NCI-H748 (cell line): Measurements from ENCODE around the gene POU2F1.

Experiments
- DNase-seq: peaks from one replicate; lab custom pipeline; 2025; ENCODE audit not compliant: unreplicated experiment; lab: John Stamatoyannopoulos, UW

The POU2F1 gene

DNA sequence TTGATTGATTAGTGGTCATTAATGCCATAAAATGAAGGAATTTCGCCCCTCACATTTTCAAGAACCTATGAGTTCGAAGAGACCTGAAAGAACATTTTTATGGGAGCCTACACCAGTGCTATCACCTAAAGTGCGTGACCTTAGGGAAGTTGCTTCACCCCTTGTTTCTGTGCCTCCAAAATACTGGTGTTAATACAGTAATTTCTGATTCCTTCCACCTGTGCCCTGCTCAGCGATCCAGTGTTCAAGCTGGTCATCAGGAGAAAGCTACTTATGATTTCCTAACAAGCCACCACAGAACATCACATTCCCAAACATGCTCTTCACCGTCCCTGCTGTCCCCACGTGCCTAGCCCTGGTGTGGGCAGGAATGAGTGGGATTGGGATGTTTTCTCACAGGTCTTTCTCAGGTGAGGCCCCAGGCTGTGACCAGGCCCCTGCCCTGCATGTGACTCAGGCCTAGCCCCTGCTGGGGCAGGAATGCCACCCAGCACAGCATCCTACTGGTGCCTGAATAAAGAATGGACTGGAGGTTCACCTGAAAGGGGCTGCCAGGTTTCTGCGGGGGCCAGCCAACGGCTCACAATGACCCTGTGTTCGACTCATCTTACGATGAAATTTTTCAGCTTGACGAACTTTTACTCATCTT lies 237.4 kb downstream of the POU2F1 start:
- no peak for DNase-seq

GRCh38 chr1:167460836-167461235 lies 240.2 kb downstream of the POU2F1 start:
- DNase-seq: no peak

- no peak for DNase-seq
These were observed 241.7 kb downstream of the POU2F1 start for GRCh38 chr1:167462341-167462740.

DNA sequence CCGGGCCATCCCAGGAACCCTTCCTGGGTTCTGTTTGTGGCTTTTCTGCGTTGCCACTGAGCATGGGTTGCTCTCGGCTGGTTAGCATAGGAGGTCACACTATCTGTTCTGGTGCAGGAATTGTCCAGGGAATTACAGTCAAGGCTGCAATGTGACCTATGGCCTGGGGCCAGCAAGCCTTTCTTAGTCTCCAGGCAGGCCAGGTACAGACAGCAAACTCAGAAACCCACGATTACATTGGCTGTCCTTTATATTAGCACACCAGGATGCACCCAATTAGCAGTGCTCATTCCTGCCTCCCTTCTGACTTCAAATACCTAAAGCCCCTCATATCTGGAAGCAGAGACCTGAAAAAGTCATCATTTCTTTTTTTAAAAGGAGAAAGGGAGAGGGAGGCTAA lies 242.4 kb downstream of the POU2F1 start:
- DNase-seq: no peak

DNA sequence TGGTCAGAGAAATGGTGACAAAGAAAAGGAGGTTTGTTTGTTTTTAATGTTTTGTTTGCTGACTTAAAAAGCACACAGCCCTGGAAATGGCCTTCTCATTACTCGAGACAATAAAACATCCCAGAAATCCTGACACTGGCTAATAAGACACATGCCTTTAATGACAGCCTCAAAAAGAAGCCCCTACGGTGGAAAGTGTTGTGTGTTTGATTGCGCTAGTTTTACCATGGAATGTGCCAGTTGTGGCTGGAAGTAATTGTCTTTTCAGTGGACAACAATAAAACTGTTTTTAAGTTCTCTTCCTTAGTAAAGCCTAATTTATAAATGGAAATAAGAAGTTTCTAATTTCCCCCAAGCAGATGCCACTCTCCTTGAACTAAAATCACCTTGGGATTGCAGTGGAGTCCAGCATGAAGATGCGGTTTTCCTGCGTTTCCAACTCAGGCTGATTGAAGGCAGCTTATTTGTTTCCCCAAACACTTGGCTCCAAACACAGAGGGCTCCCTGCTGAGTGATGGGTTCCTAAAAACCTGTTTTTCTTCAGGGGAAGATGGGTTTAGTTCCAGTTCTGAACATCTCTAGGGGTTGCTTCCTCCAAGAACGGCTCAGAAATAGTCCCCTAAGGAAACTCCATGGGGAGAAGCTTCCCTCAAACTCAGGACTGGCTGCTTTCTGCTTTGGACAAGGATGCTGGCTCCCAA lies 243.3 kb downstream of the POU2F1 start:
- DNase-seq: no peak

DNA sequence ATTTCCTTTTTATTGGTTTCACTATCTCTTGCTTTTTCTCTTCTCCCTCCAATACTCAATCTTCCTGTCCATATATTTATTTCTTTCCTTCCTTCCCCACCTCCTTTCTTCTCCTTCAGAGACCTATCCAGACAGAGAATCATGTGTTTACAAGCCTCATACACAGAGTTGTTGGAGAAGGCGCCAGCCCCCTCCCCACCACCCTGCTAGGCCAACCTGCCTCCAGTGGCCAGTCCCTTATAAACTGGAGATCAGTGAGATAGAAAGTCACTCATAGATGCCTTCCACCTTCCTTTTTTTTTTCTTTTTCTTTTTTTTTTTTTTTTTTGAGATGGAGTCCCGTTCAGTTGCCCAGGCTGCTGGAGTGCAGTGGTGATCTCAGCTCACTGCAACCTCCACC lies 244.3 kb downstream of the POU2F1 start:
- DNase-seq: no peak

- DNase-seq: no peak
These were observed 245.1 kb downstream of the POU2F1 start for GRCh38 chr1:167465743-167466142.

DNA sequence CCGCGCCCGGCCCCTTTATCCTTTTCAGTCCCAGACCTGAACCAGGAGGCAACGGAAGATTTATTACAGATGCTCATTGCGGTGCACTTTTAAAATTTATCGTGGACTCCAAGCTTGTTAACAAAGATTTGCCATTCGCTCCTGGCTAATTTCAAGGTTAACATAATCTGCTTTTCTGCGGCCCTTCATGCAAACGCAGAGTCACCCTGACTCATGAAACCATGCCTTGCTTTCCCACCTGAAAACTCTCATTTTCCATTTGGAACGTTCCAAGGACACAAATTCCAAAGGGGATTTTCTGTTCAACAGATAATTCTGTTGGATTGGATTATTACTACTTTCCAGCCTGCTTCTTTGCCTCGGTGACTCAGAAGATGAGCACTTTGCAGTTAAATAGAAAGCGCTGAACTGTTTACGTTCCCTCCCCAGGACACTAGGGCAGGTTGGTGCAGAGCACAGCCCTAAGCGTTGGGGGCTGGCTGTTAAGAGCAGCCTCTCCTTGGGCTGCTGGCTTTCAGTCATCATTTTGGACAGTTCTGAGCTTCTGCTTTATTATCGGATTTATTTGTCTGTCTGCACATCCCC lies 246.5 kb downstream of the POU2F1 start:
- no peak for DNase-seq

DNA sequence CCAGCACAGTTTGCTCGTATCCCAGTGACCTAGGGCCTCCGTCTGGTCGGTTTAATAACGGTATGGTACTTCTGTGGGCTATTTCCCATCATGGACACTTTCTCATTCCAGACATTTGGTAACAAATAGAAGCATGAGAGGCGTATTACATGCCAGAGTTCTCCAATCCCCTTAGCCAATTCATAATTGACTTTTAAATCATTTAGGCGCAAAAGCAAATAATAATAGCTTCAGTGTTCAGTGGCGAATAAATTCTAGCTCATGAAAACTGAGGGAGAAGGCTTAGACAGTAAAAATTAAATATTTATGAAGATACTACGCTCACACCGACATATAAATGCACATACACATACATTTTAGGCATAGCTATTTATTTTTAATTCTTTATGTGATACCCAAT lies 247.1 kb downstream of the POU2F1 start:
- DNase-seq: no peak

GRCh38 chr1:167469280-167469965 lies 248.7 kb downstream of the POU2F1 start:
- no peak for DNase-seq

GRCh38 chr1:167471568-167471967 lies 250.9 kb downstream of the POU2F1 start:
- no peak for DNase-seq

GRCh38 chr1:167472752-167473521 lies 252.3 kb downstream of the POU2F1 start:
- DNase-seq: no peak

DNA sequence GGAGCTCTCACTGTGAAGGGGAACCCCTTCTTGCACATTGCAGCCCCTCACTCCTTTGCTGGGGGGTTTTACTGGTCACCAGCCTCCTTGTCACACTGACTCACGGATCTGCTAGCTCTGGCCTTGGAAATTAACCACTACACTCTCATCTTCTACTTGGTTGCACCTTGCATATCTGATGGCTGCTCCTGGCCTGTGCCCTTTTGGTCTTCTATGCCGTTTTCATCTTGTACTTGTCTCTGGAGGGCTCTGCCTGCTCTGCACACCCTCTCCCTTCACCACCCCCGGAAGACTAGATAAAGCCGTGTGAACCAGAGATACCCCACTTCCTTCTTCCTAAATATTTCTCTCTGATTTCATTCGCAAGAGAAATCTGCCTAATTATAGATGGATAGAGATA lies 253.1 kb downstream of the POU2F1 start:
- no peak for DNase-seq

GRCh38 chr1:167474191-167474641 lies 253.5 kb downstream of the POU2F1 start:
- no peak for DNase-seq

- no peak for DNase-seq
These were observed 255.4 kb downstream of the POU2F1 start for GRCh38 chr1:167476061-167476460.
